Measurements from ENCODE around the gene EN2. TPM values are rescaled to one million over a fixed set of nuclear protein-coding genes. Genes with fewer than 3 reads are reported as not detected.

Gene EN2
- total RNA-seq, 4 donors from 2014 or later: 0.21 to 0.56 (median 0.34) TPM; not detected in 1

GRCh38 chr7:155497149-155497901, 39.4 kb downstream of the EN2 start:
- H3K27me3 ChIP-seq: peaks cover 78% of the 10 kb centered on the region
- TF ChIP-seq EP300 (IDR thresholded peaks at IDR 0.05) (no peak), POLR2A (IDR thresholded peaks at IDR 0.05) (no peak), POLR2AphosphoS5 (IDR thresholded peaks at IDR 0.05) (no peak), CTCF (IDR thresholded peaks at IDR 0.05) (no peak)
- H3K36me3 ChIP-seq: no peaks in the 10 kb centered on the region
- 68% methylated on average over 11 of the region's 26 CpGs for WGBS
- H3K9me3 ChIP-seq: no peaks in the 10 kb centered on the region
- H3K4me3 ChIP-seq: no peak overlapping the region
- no peaks in the 10 kb centered on the region for H3K4me1 ChIP-seq
- no peak overlapping the region for H3K27ac ChIP-seq
- DNase-seq (ENCODE audit: low spot score in 2 of 2): no peak

GRCh38 chr7:155505422-155505793, 47.5 kb downstream of the EN2 start:
- TF ChIP-seq POLR2AphosphoS5 (IDR thresholded peaks at IDR 0.05) (no peak), CTCF (IDR thresholded peaks at IDR 0.05) (no peak), POLR2A (IDR thresholded peaks at IDR 0.05) (no peak), EP300 (IDR thresholded peaks at IDR 0.05) (no peak)
- Histone ChIP-seq H3K4me1 (peaks cover 13% of the 10 kb centered on the region), H3K36me3 (no peaks in the 10 kb centered on the region), H3K27me3 (peaks cover 100% of the 10 kb centered on the region), H3K27ac (no peak overlapping the region), H3K4me3 (no peak overlapping the region), H3K9me3 (no peaks in the 10 kb centered on the region)
- WGBS: 28% methylated on average over 3 of the region's 3 CpGs
- no peak for DNase-seq (ENCODE audit: low spot score in 2 of 2)

- no peak overlapping the region for H3K27ac ChIP-seq
- no peak for DNase-seq (ENCODE audit: low spot score in 2 of 2)
- WGBS: 28% methylated on average over 14 of the region's 14 CpGs
- no peak overlapping the region for H3K4me3 ChIP-seq
- H3K4me1 ChIP-seq: peaks cover 13% of the 10 kb centered on the region
- no peaks in the 10 kb centered on the region for H3K36me3 ChIP-seq
- H3K27me3 ChIP-seq: peaks cover 100% of the 10 kb centered on the region
- no peaks in the 10 kb centered on the region for H3K9me3 ChIP-seq
- TF ChIP-seq POLR2A (IDR thresholded peaks at IDR 0.05): no peak
- TF ChIP-seq CTCF (IDR thresholded peaks at IDR 0.05): no peak
- TF ChIP-seq POLR2AphosphoS5 (IDR thresholded peaks at IDR 0.05): no peak
- no peak for TF ChIP-seq EP300 (IDR thresholded peaks at IDR 0.05)
These were observed 49.0 kb downstream of the EN2 start for GRCh38 chr7:155506854-155507337.

GRCh38 chr7:155507576-155507975, 49.6 kb downstream of the EN2 start:
- H3K36me3 ChIP-seq: no peaks in the 10 kb centered on the region
- peaks cover 13% of the 10 kb centered on the region for H3K4me1 ChIP-seq
- H3K9me3 ChIP-seq: no peaks in the 10 kb centered on the region
- H3K27ac ChIP-seq: no peak overlapping the region
- peaks cover 100% of the 10 kb centered on the region for H3K27me3 ChIP-seq
- H3K4me3 ChIP-seq: no peak overlapping the region
- TF ChIP-seq POLR2A (IDR thresholded peaks at IDR 0.05): no peak
- TF ChIP-seq EP300 (IDR thresholded peaks at IDR 0.05): no peak
- TF ChIP-seq POLR2AphosphoS5 (IDR thresholded peaks at IDR 0.05): no peak
- TF ChIP-seq CTCF (IDR thresholded peaks at IDR 0.05): no peak
- no peak for DNase-seq (ENCODE audit: low spot score in 2 of 2)
- 22% methylated on average over 4 of the region's 4 CpGs for WGBS

Measured in suprapubic skin (tissue), 4 donors.